Measurements from ENCODE around the gene HRH1.

- no peak for TF ChIP-seq EZH2 (IDR thresholded peaks at IDR 0.05)
- TF ChIP-seq POLR2AphosphoS5 (IDR thresholded peaks at IDR 0.05; ENCODE audit: low read depth, low read length): peak; percentile 69; the same call in 1 of the 2 replicates
- no peak for TF ChIP-seq CEBPB (IDR thresholded peaks at IDR 0.05; ENCODE audit: low read depth)
- TF ChIP-seq RAD21 (IDR thresholded peaks at IDR 0.05; ENCODE audit: low read depth): no peak
- TF ChIP-seq POLR2A (IDR thresholded peaks at IDR 0.05; ENCODE audit: borderline replicate concordance, extremely low read depth, insufficient read depth, insufficient read length): peak; percentile 20
- no peak for TF ChIP-seq MAX (IDR thresholded peaks at IDR 0.05)
- TF ChIP-seq CTCF (IDR thresholded peaks at IDR 0.05 in 2 of 3, conservative IDR thresholded peaks at IDR 0.05 in 1 of 3; ENCODE audit: borderline replicate concordance in 1 of 3, insufficient read depth in 1 of 3, low read depth in 2 of 3, low read length in 2 of 3): no peak
- TF ChIP-seq TCF7L2 (IDR thresholded peaks at IDR 0.05; ENCODE audit: borderline replicate concordance, extremely low read depth, insufficient read depth, insufficient read length): peak; percentile 97
- TF ChIP-seq EZH2phosphoT487 (IDR thresholded peaks at IDR 0.05; ENCODE audit: borderline replicate concordance): no peak
- no peak for TF ChIP-seq REST (IDR thresholded peaks at IDR 0.05; ENCODE audit: low read depth)
- no peak for TF ChIP-seq ATF3 (IDR thresholded peaks at IDR 0.05)
- no peak for TF ChIP-seq SP1 (IDR thresholded peaks at IDR 0.05; ENCODE audit: low read depth)
- peak; percentile 53 for TF ChIP-seq YY1 (IDR thresholded peaks at IDR 0.05; ENCODE audit: extremely low read depth, insufficient replicate concordance, low read depth, low read length)
Measured at GRCh38 chr3:11136830-11137626, 17.3 kb upstream of the HRH1 start.

Data from HCT116 (cell line).